Epithelial cell of esophagus (primary cell): ENCODE results near the gene CFAP251.

Experiments used
- DNase-seq: peaks from one replicate; pipeline ENCODE4 v3.0.0; 2010; ENCODE audit warnings: low read depth
- H3K4me3 ChIP-seq: 2 replicates; pipeline ENCODE4 v1.5.1; 2011; ENCODE audit warnings: mild to moderate bottlenecking, low read length, control low read depth
- TF ChIP-seq, protein P1 (sequence below): IDR thresholded peaks from 2 replicates; pipeline ENCODE4 v1.5.1; 2011; ENCODE audit warnings: low read depth, mild to moderate bottlenecking, low read length, control low read depth, inconsistent platforms; ENCODE audit not compliant: insufficient read depth; ENCODE audit errors: missing control alignments

The CFAP251 gene

DNA sequence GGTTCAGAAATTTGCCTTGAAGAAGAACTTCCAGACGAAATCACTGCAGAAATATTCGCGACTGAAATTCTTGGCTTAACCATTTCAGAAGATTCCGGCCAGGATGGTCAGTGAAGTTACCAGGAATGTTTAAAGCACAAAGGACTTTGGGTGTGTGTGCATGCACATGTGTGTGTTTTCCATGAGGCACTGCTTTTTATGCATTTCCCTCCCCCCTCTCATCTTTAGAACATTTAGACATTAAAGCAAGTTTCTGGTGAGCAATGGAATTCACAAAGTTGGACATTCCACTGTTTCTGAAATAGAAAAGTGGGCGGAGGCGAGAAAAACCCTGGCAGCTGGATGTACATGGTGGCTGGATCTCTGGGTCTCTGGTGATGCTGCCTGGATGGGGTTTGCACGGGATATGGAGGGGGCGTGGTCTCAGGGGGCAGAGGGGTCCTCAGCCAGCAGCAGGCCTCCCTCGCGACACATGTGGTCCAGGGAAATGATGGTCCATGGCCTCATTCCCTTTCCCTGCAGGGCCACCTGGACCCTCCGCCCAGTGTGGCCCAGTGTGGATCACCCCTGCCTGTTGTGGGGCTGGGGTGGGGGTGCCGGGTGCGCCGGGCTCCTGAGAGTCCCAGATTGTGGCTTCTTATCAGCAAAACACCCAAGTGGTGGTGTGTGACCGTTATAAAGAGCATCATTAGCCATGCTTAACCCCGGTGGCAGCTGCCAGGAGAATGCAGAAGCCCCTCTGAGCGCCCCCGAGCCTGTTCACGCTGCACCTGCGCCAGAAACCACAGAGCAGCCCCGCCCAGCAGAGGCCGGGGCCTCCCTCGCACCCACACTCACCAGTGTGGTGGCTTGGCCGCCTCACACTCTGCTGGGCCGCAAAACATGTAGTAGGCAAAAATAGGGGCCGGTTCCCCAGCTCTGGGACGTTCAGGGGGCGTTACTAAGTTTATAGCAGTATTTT, 85.5 kb downstream of the CFAP251 start:
- no peak overlapping the region for H3K4me3 ChIP-seq
- DNase-seq, result no peak
- TF ChIP-seq, protein P1, sequence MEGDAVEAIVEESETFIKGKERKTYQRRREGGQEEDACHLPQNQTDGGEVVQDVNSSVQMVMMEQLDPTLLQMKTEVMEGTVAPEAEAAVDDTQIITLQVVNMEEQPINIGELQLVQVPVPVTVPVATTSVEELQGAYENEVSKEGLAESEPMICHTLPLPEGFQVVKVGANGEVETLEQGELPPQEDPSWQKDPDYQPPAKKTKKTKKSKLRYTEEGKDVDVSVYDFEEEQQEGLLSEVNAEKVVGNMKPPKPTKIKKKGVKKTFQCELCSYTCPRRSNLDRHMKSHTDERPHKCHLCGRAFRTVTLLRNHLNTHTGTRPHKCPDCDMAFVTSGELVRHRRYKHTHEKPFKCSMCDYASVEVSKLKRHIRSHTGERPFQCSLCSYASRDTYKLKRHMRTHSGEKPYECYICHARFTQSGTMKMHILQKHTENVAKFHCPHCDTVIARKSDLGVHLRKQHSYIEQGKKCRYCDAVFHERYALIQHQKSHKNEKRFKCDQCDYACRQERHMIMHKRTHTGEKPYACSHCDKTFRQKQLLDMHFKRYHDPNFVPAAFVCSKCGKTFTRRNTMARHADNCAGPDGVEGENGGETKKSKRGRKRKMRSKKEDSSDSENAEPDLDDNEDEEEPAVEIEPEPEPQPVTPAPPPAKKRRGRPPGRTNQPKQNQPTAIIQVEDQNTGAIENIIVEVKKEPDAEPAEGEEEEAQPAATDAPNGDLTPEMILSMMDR, result no peak

DNA sequence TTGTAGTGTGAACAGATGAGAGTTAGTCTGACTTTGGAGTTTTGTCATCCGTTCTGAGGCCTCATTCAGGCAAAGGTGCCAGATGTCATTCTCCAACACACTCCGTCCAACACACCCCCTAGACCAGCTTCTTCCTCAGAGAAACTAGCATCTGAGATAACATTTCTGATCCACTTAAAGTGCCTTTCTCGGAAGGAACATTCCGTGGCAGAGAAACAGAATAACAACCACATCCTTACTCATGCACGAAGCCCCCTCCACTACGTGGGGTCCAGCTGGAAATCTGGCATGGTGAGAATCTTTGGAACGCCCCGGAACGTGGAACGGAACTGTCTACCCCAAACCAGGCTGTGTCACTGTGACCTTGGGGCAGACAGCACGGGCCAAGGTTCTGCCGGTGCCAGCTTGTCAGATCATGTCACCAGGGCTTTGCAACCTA, 86.3 kb downstream of the CFAP251 start:
- TF ChIP-seq, protein P1, result no peak
- no peak for DNase-seq
- no peak overlapping the region for H3K4me3 ChIP-seq

DNA sequence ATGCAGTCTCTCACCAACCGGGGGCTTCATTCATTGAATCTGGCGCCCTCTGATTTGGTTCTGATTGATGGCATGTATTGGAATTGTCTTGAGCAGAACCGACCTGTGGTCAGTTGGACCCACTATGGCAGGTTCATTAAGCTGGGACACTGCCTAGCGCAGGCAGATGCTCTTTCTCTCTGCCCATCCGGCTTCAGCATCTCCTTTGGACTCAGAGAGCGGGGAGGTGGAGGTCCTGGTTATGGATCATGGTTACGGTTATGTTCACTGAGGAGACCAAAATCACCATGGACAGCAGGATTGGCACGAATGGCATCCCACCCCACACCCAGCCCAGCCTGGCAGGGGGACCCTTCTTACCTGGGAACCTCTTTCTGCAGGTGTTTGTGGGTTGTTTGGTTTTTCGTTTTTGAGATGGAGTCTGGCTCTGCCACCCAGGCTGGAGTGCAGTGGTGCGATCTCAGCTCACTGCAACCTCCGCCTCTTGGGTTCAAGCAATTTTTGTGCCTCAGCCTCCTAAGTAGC, 86.9 kb downstream of the CFAP251 start:
- TF ChIP-seq, protein P1, result no peak
- DNase-seq, result no peak
- H3K4me3 ChIP-seq, result no peak overlapping the region

DNA sequence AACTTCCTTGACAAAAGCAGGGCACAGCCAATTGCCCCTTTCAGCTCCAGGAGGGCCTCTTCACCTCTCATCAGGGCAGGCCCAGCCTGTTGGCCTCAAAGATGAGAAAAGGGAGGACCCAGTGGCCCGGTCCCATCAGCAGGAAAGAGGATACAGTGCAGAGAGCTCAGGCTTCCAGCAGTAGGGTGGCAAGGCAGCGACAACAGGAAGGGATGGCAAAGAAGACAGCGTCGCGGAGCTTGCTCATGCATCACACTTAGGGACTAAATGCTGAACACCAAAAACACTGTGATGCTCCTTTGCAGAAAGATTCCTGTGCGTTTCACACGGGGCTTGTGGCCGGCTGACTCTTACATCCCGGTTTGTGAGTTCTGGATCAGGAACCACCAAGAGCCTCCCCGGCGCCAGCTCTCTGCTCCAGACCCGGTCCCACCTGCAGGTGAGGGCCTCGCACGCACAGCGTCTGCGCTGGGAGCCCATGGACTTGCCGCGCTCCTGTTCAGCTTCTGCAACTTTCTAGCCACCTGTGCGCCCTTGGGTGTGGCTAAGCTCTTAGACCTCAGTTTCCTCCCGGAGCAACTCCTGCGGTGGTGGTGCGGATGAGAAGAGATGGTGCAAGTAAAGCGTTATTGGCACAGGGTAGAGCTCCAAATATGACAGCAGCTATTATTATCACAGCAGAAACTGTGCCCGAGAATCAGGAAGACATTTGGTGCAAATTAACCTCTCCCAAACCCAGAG, 88.0 kb downstream of the CFAP251 start:
- TF ChIP-seq, protein P1, result no peak
- DNase-seq, result no peak
- no peak overlapping the region for H3K4me3 ChIP-seq

DNA sequence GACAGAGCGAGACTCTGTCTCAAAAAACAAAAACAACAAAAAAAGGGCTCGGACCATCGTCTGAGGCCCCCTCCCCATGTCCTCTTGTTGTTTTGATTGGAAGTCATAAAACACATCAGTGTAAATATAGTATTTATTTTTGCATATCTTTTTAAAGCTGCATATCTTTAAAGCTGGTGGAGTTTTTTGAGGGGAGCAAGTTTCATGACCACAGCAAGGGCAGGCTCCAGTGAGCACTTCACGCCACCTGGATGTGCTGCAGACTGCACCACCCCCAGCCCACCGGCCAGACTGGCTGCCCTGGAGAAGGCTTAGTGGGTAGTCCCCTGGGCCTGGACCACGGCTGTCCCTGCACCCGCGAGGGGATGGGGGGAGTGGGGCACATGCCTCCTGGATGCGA, 91.3 kb downstream of the CFAP251 start:
- H3K4me3 ChIP-seq, result no peak overlapping the region
- TF ChIP-seq, protein P1, result no peak
- no peak for DNase-seq

DNA sequence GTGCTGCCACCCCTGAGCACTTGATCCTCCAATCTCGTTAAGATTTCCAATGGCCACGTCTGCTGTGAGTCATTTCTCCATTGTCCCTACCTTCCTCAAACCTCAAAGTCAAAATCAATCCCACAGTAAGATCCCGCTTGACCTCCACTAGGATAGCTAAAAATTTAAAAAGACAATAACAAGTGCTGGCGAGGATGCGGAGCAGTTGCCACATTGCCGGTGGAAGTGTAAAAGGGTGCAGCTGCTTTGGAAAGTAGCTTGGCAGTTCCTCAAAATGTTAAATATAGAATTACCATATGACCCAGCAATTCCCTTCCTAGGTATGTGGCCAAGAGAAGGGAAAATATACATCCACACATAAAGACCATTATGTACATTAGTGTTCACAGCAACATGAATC, 93.8 kb downstream of the CFAP251 start:
- TF ChIP-seq, protein P1, result no peak
- H3K4me3 ChIP-seq, result no peak overlapping the region
- DNase-seq, result no peak
